Left renal cortex interstitium (tissue), 4 donors: ENCODE results near the gene GSK3B. TPM values are rescaled to one million over a fixed set of nuclear protein-coding genes. Genes with fewer than 3 reads are reported as not detected.
"Not testable (repeated sequence)": the region's sequence is repeated elsewhere in the genome, so short reads cannot be mapped to it uniquely, and the experiment has no call there.

Experiments used
- DNase-seq, 4 donors: peaks; one replicate each; pipeline ENCODE4 v3.0.0-alpha.2; 2013; ENCODE audit warnings: low read depth in 4 of 4, low spot score in 2 of 4, missing footprints in 1 of 4
- polyA plus RNA-seq, 4 donors: library from polyadenylated mRNA; unstranded; fragments of 120-200 nt; gene quantifications; one replicate each; pipeline ENCODE4 v1.2.1, GENCODE V29; 2013; ENCODE audit not compliant: insufficient read length in 4 of 4

The GSK3B gene
- polyA plus RNA-seq, 4 donors, result 43.3 to 48.6 (median 44.2) TPM

- no peak for DNase-seq
These were observed 200.1 kb downstream of the GSK3B start for GRCh38 chr3:119894195-119894594.

DNA sequence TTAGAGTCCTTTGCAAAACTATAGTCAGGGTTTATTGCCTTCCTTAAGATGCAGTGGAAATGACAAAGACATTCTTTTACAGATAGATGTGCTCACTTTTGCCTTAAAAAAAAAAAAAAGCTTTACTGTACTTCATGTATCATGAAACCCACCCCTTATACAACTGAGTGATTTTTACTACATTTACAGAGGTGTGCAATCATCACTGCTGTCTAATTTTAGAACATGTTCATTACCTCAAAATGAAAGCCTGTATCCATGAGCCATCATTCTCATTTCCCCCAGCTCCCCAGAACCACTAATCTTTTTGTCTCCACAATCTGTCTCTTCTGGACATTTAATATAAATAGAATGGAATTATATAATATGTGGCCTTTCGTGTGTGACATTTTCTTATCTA is 200.5 kb downstream of the GSK3B start:
- no peak for DNase-seq

GRCh38 chr3:119891944-119892721 is 202.1 kb downstream of the GSK3B start:
- peak; percentile 27 to 79 (median 61) for DNase-seq

DNA sequence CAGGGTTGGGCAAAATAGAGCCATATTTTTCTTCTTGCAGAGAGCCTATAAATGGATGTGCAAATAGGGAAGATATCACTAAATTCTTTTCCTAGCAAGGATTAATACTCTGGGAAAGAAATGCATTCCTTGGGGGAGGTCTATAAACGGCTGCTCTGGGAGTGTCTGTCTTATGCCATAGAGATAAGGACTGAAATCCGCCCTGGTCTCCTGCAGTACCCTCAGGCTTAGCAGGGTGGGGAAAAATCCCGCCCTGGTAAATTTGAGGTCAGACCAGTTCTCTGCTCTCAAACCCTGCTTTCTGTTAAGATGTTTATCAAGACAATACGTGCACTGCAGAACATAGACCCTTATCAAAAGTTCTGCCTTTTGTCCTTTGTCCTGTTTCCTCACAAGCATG is 205.6 kb downstream of the GSK3B start:
- DNase-seq, result not testable (repeated sequence)

GRCh38 chr3:119885746-119886530 is 208.3 kb downstream of the GSK3B start:
- no peak for DNase-seq

DNA sequence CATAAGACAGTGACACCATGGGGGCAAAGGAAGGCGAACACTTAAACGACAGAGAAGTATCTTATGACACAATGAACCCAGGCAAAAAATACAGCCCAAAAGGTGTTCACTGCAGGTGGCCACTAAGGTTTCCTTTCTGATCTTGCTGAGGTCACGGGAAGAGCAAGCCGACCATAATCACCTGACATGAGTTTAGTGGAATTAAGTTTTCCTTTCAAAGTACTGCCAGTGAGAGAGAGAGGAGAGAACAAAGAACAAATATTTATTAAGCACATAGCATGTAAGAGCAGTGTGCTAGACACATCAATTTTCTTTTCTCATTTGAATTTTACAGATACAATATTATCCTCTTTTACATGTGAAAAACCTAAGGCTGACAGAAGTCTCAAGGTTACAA is 210.1 kb downstream of the GSK3B start:
- no peak for DNase-seq

- DNase-seq, result no peak
These were observed 210.6 kb downstream of the GSK3B start for GRCh38 chr3:119883461-119884160.

DNA sequence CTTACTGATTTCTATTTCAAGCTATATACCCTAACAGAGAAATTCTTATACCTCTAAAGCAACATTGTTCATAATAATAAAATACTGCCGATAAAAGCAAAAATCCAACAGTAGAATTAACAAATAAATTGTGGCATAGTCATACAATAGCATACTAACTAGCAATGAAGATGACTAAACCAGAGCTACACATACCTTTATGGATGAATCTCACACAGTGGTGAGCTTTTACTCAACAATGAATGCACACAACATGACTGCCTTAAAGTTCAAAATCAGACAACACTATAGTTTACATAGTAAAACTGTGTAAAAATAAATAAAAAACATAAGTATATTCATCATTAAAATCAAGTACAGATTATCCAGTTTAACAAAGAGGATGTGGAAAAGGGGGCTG is 213.3 kb downstream of the GSK3B start:
- no peak for DNase-seq

DNA sequence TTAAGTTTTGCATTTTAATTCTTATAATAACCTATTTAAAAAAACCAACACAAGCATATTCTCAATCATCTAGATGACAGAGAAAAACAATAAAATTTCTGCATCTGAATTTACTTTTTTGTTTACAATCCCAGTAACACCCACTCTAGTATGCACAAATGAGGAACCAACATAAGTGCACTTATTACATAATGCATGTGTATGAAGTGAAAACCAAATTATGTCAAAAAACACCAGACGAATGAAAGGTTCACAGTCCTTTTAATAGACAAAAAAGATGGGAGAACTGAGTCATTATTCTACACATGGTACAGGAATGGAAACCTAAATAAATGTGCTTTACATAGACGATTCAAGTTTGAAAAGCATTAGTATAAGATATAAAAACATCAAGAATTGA is 220.6 kb downstream of the GSK3B start:
- no peak for DNase-seq

GRCh38 chr3:119872773-119873172 is 221.5 kb downstream of the GSK3B start:
- no peak for DNase-seq

DNA sequence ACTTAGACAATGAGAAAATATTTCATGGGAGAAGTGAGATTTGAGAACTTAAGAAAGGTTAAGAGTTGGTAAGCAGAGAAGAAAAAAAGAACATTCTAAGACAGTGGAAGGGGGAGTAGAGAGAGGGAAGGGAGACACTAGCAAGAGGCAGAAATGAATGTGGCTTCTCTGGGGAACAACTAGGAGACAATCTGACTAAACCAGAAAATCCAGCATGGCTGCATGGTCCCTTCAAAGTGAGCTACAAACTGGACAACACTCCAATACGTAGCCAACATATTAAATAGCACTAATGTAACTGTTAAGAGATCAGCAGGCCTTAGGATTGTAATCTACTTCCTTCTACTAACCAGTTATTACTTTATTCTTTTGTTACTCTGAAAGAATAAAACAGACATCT is 222.7 kb downstream of the GSK3B start:
- no peak for DNase-seq

DNA sequence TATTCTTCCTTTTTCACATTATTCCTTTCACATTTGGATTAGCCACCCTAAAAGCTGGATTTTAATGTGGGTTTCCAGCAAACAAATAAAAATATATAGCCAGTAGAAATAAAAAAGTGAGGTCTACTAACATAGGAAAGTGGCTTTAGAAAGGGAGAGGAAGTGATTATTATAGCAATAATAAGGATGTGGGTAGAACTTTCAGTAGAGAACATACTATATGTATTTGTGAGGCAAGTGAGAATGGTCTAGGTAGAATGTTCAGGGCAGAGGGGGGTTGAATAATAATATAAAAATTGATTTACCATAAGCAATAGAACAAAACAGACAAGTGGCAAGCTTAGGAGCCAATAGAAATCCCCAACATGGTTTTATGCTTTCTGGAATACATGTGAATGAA is 223.7 kb downstream of the GSK3B start:
- no peak for DNase-seq

GRCh38 chr3:119864476-119864875 is 229.8 kb downstream of the GSK3B start:
- DNase-seq, result peak in 1 of 4 donors; percentile 13

GRCh38 chr3:119862616-119863015 is 231.6 kb downstream of the GSK3B start:
- DNase-seq, result no peak

DNA sequence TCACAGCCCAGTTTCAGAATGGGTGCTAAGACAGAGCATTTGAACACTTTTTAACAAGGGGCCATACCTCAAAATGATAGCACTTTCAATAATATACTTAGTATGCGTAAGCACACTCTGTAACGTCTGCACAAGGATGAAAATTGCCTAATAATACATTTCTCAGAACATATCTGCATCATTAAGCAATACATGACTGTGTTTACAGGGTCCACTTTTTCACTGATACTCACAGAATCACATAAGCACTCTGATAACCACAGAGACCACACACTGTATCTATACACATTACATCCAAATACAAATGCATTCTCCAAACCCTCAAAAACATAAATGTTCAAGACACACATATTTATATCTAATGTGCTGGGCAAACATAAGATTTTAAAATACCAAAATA is 232.6 kb downstream of the GSK3B start:
- no peak for DNase-seq

- no peak for DNase-seq
These were observed 234.5 kb downstream of the GSK3B start for GRCh38 chr3:119859728-119860127.

DNA sequence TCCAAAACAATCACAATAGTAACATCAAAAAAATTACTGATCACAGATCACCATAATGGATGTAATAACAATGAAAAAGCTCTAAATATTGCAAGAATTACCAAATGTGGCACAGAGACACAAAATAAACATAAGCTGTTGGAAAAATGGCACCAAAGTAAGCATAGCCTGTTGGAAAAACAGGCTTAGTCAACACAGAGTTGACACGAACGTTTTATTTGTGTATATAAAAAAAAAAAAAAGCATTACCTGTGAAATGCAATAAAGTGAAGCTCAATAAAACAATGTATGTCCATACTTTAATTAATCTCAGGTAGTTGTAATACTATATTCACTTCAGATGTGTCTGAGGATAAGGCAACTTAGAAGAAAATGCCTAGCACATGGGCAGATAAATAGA is 235.3 kb downstream of the GSK3B start:
- DNase-seq, result no peak

DNA sequence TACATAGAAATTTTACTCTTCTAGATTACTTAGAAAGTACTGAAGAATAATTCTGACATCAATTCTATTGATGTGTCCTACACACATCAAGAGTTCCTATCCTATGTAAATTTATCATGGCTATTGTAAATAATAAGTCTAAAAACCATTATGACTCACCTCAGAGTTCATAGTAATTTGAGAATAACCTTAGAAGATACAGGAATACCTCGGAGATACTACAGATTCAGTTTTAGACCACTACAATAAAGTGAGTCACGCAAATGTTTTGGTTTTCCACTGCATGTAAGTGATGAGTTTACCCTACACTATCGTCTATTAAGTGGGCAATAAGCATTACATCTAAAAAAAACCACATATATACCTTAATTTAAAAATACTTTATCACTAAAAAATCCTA is 237.6 kb downstream of the GSK3B start:
- DNase-seq, result no peak

GRCh38 chr3:119849126-119849525 is 245.1 kb downstream of the GSK3B start:
- no peak for DNase-seq

DNA sequence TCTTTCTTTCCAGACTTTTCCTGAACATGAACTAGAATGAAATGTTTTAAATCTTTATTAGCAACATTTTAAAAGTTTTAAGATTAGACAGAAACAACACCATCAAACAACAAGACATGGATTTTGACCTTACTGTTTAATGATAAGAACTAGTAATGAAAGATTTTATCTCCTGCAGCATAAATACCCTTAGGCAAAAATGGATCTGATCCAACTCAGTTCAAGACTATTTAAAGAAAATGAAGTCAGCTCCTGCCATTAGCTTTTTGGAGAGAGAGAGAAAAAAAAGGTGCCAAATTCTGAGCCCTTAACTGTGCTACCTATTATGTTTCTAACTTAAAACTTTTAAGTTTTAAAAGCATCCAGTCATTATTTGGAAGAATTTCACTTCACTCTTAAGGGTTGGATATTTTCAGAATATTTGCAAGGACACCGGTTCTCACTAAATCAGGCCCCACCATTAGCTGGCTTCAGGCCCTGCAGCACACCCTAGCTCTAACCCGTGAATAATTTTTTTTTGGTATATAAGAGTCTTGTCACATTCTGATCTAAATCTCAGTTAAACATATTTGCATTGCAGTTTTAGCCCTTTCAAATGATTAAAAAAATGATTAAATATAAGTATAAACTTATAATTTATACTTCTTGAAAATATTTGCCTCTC is 252.3 kb downstream of the GSK3B start:
- no peak for DNase-seq

DNA sequence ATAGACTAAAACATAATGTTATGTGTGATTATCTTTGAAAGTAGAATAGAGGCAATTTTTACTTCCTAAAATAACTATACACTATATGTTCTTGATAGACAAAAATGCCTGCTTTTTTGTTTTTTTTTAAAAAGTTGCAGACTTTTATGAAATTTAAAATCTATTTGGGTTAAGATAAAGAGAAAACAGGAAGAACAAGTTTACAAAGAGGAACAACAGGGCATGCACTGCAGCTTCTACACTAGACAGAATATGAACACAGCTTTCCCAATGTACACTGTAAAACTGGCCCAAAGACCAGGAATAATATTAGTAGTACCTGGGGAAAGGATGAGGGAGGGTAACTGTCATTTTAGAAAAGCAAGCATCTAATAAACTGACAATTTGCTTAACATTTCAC is 258.7 kb downstream of the GSK3B start:
- no peak for DNase-seq
